SK-N-SH treated with all-trans-retinoic acid at 6 μM for 48 hours (cell line): ENCODE data around the gene GSN.

Experiments used
- ATAC-seq: fragments of 200-7000 bp; cut with Tn5 transposase; 3 replicates; pipeline ENCODE4 v1.9.1; 2020; ENCODE audit warnings: mild to moderate bottlenecking, moderate library complexity
- ARNTL ChIP-seq: fragments of 450-650 bp; formaldehyde crosslinking; IDR thresholded peaks from 2 replicates; pipeline ENCODE4 v1.5.0; 2020; ENCODE audit warnings: low read depth, mild to moderate bottlenecking, moderate library complexity, borderline replicate concordance
- BACH2 ChIP-seq: fragments of 250-450 bp; sonication (Bioruptor Pico); IDR thresholded peaks from 2 replicates; pipeline ENCODE4 v1.9.0; 2021; ENCODE audit warnings: mild to moderate bottlenecking, borderline replicate concordance
- CREB5 ChIP-seq: fragments of 250-450 bp; sonication (Bioruptor Pico); IDR thresholded peaks from 2 replicates; pipeline ENCODE4 v1.5.1; 2020; ENCODE audit warnings: low read depth, mild to moderate bottlenecking, moderate library complexity
- CSDC2 ChIP-seq: fragments of 250-450 bp; sonication (Bioruptor Pico); IDR thresholded peaks from 2 replicates; pipeline ENCODE4 v1.5.0; 2020; ENCODE audit warnings: mild to moderate bottlenecking, moderate library complexity
- CSRNP3 ChIP-seq: fragments of 250-450 bp; sonication (Bioruptor Pico); IDR thresholded peaks from 2 replicates; pipeline ENCODE4 v1.5.1; 2021; ENCODE audit warnings: mild to moderate bottlenecking, moderate library complexity
- GLIS3 ChIP-seq: fragments of 250-450 bp; sonication (Bioruptor Pico); IDR thresholded peaks from 2 replicates; pipeline ENCODE4 v1.5.0; 2020; ENCODE audit warnings: mild to moderate bottlenecking, moderate library complexity
- OSR1 ChIP-seq: fragments of 250-450 bp; sonication (Bioruptor Pico); IDR thresholded peaks from 2 replicates; pipeline ENCODE4 v1.8.0; 2022; ENCODE audit warnings: moderate library complexity, mild to moderate bottlenecking, inconsistent platforms
- POU6F1 ChIP-seq: fragments of 250-450 bp; sonication (Bioruptor Pico); IDR thresholded peaks from 2 replicates; pipeline ENCODE4 v1.8.0; 2021; ENCODE audit warnings: low read depth, mild to moderate bottlenecking, moderate library complexity, borderline replicate concordance
- PPARA ChIP-seq: fragments of 250-450 bp; sonication (Bioruptor Pico); IDR thresholded peaks from 2 replicates; pipeline ENCODE4 v1.5.0; 2020; ENCODE audit warnings: mild to moderate bottlenecking, borderline replicate concordance
- RARB ChIP-seq: fragments of 250-450 bp; sonication (Bioruptor Pico); IDR thresholded peaks from 2 replicates; pipeline ENCODE4 v1.8.0; 2021; ENCODE audit warnings: mild to moderate bottlenecking, moderate library complexity
- SNAI2 ChIP-seq: fragments of 250-450 bp; sonication (Bioruptor Pico); IDR thresholded peaks from 2 replicates; pipeline ENCODE4 v1.5.0; 2020; ENCODE audit warnings: mild to moderate bottlenecking, moderate library complexity
- TCF4 ChIP-seq: fragments of 250-450 bp; sonication (Bioruptor Pico); IDR thresholded peaks from 2 replicates; pipeline ENCODE4 v1.8.0; 2021; ENCODE audit warnings: mild to moderate bottlenecking, moderate library complexity, borderline replicate concordance
- TOX ChIP-seq: fragments of 250-450 bp; sonication (Bioruptor Pico); IDR thresholded peaks from 2 replicates; pipeline ENCODE4 v1.8.0; 2021; ENCODE audit warnings: mild to moderate bottlenecking, moderate library complexity, borderline replicate concordance
- TSHZ2 ChIP-seq: fragments of 250-450 bp; sonication (Bioruptor Pico); IDR thresholded peaks from 2 replicates; pipeline ENCODE4 v1.5.0; 2020; ENCODE audit warnings: mild to moderate bottlenecking, moderate library complexity
- ZC3H10 ChIP-seq: fragments of 250-450 bp; sonication (Bioruptor Pico); IDR thresholded peaks from 2 replicates; pipeline ENCODE4 v1.5.1; 2021; ENCODE audit warnings: mild to moderate bottlenecking, moderate library complexity
- ZFP3 ChIP-seq: fragments of 250-450 bp; sonication (Bioruptor Pico); IDR thresholded peaks from 2 replicates; pipeline ENCODE4 v1.5.0; 2020; ENCODE audit warnings: mild to moderate bottlenecking, moderate library complexity
- ZFP30 ChIP-seq: fragments of 450-650 bp; formaldehyde crosslinking; IDR thresholded peaks from 2 replicates; pipeline ENCODE4 v1.5.0; 2022; ENCODE audit warnings: mild to moderate bottlenecking, moderate library complexity
- ZNF565 ChIP-seq: fragments of 450-650 bp; formaldehyde crosslinking; conservative IDR thresholded peaks from 2 replicates; pipeline ENCODE4 v1.5.0; 2020; ENCODE audit warnings: low read depth, mild to moderate bottlenecking, moderate library complexity
- ZNF70 ChIP-seq: fragments of 450-650 bp; formaldehyde crosslinking; IDR thresholded peaks from 2 replicates; pipeline ENCODE4 v1.5.0; 2020; ENCODE audit warnings: mild to moderate bottlenecking, moderate library complexity
- ZNF8 ChIP-seq: fragments of 450-650 bp; formaldehyde crosslinking; IDR thresholded peaks from 2 replicates; pipeline ENCODE4 v1.5.0; 2020; ENCODE audit warnings: mild to moderate bottlenecking, moderate library complexity

The GSN gene

GRCh38 chr9:121326130-121326838 lies 58.3 kb downstream of the GSN start:
- no peak; the same call in 2 of the 3 replicates for ATAC-seq
- TF ChIP-seq CSDC2 (CRISPR knock-in tag), result no peak
- TF ChIP-seq ARNTL (CRISPR knock-in tag), result no peak
- TF ChIP-seq SNAI2 (CRISPR knock-in tag), result no peak
- no peak for TF ChIP-seq POU6F1
- TF ChIP-seq CREB5, result no peak

- TF ChIP-seq CSDC2 (CRISPR knock-in tag) (no peak), ZNF70 (CRISPR knock-in tag) (peak; percentile 97)
- no peak for ATAC-seq
These were observed 59.1 kb downstream of the GSN start for GRCh38 chr9:121326901-121327613.

- TF ChIP-seq POU6F1 (no peak), ZNF8 (CRISPR knock-in tag) (no peak), BACH2 (CRISPR knock-in tag) (no peak), TOX (CRISPR knock-in tag) (no peak), RARB (CRISPR knock-in tag) (no peak), CREB5 (no peak), ARNTL (CRISPR knock-in tag) (no peak), CSDC2 (CRISPR knock-in tag) (no peak), SNAI2 (CRISPR knock-in tag) (no peak), ZFP3 (CRISPR knock-in tag) (no peak), ZNF565 (CRISPR knock-in tag) (no peak), ZC3H10 (CRISPR knock-in tag) (no peak), TSHZ2 (CRISPR knock-in tag) (no peak), TCF4 (CRISPR knock-in tag) (no peak), GLIS3 (CRISPR knock-in tag) (no peak), OSR1 (CRISPR knock-in tag) (no peak), ZNF70 (CRISPR knock-in tag) (no peak), ZFP30 (no peak), CSRNP3 (no peak), PPARA (CRISPR knock-in tag) (no peak)
- ATAC-seq, result no peak
These were observed 60.5 kb downstream of the GSN start for GRCh38 chr9:121328476-121328875.
